GM19397 (cell line): ENCODE measurements around the gene CNTFR.
A peak's percentile ranks its signal among the peaks of the same experiment; 100 is the strongest.
"Not testable (repeated sequence)": the region's sequence is repeated elsewhere in the genome, so short reads cannot be mapped to it uniquely, and the experiment has no call there.

ENCODE experiments used
- ATAC-seq: cut with Tn5 transposase; IDR thresholded peaks from one replicate; pipeline ENCODE4 v1.9.1; 2021; ENCODE audit warnings: mild to moderate bottlenecking, moderate library complexity; ENCODE audit not compliant: unreplicated experiment

The CNTFR gene, protein sequence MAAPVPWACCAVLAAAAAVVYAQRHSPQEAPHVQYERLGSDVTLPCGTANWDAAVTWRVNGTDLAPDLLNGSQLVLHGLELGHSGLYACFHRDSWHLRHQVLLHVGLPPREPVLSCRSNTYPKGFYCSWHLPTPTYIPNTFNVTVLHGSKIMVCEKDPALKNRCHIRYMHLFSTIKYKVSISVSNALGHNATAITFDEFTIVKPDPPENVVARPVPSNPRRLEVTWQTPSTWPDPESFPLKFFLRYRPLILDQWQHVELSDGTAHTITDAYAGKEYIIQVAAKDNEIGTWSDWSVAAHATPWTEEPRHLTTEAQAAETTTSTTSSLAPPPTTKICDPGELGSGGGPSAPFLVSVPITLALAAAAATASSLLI

DNA sequence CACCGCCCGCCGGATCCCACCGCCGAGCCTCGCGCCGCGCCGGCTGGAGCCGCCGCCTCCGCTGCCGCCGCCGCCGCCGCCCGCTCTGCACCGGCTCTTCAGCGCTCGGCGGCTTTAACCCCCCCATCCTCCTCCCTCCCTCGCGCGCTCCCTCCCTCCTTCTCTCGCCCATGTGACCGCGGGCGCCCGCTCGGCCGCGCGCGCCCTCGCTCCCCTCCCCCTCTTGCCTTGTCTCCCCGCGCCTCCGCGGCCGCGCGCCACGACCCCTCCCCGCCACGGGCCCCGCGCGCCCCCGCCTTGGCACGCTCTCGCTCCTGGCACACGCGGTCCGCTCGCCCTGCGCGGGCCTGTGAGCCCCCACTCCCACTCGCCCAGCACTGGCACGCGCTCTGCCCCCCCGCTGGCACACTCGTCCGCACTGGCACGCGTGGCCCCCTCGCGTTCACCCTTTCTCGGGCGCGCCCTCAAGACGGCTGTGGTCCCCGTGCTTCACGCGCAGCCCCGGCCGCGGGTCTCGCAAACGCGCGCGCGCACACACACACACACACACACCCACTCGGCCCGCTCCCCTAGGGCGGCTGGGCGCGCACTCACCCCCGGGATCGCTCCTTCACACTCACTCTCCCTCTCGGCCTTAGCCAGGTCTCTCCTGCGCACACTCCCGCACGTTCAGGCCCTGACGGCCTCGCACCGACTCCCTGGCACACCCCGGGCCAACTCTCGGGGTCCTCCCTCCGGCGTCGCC, at the start of gene CNTFR:
Gene CNTFR (minus strand): TSS at position 89 of the 745 bp plus-strand sequence. CDS start 20,743 bp downstream, outside the sequence.
- ATAC-seq, result no peak

- ATAC-seq, result not testable (repeated sequence)
Observed at GRCh38 chr9:34639322-34639721, 49.8 kb upstream of the CNTFR start.

GRCh38 chr9:34638138-34638445, 48.6 kb upstream of the CNTFR start:
- no peak for ATAC-seq

- peak; percentile 89 for ATAC-seq
Observed at GRCh38 chr9:34637356-34638137, 48.0 kb upstream of the CNTFR start, which contains the start of gene SIGMAR1. SIGMAR1 (minus strand) TSS chr9:34637787; CDS start chr9:34637697, 90 bp downstream.

- ATAC-seq, result no peak
Observed at GRCh38 chr9:34636791-34637355, 47.3 kb upstream of the CNTFR start.

DNA sequence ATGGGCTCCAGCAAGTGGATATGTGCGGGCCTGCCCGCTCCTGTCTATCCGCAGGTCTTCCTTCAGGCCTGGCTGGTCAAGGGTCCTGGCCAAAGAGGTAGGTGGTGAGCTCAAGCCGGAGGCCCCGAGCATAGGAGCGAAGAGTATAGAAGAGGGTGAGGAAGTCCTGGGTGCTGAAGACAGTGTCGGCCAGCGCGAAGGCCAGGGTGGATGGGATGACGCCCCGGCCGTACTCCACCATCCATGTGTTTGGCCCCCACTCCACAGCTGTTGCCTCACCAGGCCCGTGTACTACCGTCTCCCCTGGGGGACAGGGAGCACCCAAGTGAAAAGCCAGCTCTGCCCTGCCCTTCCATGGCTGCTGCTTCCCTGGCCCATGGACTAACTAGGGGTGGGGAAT, 46.0 kb upstream of the CNTFR start:
- ATAC-seq, result no peak

DNA sequence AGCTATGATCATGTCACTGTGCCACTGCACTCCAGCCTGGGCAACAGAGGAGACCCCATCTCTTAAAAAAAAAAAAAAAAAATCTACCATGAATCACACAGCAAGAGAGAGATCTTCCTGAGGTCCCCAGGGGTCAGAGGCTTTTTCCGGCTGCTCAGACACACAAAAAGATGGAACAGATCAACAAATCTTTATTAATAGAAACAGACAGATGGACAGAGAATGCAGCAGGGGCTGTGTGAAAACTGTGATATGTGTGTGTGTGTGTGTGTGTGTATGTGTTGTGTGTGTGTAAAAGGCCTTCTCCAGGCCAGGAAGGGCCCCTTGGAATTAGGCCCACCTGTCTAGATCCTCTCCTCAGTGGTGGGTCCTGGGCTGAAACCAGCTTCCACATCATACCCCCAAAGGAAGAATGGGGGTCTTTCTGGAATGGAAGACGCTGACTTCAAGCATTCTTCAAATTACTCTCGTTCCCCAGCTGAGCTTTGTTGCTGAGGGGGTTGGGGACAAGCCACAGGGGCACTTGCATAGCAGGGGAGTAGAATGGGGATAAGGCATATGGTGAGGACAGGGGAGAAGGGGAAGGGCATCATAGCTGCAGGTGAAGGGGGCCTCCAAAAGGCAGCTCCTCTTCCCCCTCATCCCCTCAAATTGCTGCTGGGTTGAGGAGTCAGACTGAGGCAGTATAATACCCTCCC, 45.2 kb upstream of the CNTFR start:
- no peak for ATAC-seq

DNA sequence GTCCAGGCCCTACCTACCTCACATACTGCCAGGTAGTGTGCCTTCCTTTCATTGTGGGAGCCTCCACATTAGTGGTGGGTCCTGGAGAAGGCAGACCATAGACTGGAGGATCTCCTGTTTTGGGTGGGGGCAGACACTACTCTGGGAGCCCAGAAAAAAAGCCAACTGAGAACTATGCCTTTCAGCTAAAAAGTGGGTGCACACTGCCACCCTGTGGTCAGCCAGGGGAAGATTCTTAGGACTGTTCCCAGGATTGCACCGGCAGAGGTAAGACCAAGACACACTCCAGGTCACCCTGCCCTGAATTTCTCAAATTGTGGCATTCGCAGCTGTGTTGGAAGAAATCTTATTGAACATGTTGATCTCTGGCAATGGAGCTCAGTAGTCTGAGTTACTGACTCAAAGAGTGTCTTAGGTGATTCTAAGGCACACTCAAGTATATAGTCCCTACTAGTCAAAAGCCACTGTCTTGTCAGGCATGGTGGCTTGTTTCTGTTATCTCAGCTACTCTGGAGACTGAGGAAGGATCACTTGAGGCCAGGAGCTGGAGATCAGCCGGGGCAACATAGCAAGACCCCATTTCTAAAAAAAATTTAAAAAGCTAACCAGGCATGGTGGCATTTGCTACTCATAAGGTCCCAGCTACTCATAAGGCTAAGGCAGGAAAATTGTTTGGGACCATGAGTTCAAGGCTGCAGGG, 44.5 kb upstream of the CNTFR start:
- no peak for ATAC-seq

DNA sequence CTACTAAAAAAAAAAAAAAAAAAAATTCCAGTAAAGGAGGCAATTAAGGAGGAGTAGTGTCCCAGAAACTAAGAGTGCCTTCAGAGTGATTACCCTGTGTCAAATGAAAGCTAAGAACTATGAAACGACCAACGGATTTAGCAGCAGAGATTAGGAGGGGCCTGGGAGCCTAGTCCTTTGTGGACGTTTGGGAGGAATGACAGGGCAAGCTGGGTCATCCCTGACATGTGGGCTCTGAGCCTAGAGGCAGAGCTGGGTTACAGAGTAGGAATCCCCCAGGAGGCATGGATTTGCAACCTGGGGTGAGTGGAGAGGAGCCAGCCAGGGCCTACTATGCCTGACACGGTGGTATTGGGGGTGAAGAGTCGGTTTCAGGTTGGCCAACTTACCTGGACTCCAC, 43.6 kb upstream of the CNTFR start:
- no peak for ATAC-seq

DNA sequence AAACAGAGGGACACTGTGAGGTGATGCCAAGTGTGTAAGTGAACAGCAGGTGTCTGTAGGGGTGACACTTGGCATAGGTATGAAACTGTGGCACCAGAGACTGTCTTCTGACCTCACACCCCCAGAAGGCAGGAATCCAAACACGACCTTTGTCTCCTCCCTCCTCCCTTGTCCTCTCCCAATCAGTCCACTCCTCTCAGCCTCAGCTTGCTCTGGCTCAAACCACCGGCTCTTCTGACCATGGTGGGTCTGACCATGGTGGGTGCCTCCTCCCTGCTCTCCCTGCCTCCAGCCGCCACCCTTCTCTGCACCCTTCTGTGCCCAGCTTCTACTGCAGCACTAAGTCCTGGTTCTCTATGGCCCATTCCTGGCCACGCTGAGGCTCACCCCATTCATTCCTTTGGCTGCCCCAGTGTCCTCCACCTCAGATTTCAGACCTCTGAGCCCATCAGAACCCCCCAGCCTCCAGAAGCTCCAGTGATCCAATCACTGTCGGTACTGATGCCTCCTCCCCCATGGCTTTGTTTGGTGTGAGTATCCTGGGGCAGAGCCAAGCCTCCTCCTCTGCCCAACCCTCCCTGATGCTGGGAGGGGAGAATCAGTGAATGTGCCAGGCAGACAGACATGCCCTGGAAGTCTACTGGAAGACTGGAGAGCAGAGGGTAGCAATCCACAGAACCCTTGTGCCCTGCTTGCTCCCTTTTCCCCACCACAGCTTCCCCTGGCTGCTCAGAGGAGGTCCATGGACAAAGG, 41.1 kb upstream of the CNTFR start:
- no peak for ATAC-seq

DNA sequence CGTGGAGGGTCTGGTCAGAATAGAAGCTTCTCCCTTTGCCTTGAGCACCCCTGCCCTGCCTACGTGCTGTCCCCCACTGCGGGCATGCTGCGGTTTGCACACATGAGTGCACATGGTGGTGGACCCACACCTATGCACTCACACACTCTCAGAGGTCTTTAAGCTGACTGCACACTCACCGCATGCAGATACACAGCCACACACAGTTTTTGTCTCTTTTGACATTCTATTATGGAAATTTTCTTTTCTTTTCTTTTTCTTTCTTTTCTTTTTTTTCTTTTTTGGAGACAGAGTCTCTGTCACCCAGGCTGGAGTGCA, 39.9 kb upstream of the CNTFR start:
- no peak for ATAC-seq

- no peak for ATAC-seq
Observed at GRCh38 chr9:34628656-34629490, 39.3 kb upstream of the CNTFR start, which contains the start of gene ARID3C. ARID3C (minus strand) TSS chr9:34629066; CDS start chr9:34628014, 1,052 bp downstream.

DNA sequence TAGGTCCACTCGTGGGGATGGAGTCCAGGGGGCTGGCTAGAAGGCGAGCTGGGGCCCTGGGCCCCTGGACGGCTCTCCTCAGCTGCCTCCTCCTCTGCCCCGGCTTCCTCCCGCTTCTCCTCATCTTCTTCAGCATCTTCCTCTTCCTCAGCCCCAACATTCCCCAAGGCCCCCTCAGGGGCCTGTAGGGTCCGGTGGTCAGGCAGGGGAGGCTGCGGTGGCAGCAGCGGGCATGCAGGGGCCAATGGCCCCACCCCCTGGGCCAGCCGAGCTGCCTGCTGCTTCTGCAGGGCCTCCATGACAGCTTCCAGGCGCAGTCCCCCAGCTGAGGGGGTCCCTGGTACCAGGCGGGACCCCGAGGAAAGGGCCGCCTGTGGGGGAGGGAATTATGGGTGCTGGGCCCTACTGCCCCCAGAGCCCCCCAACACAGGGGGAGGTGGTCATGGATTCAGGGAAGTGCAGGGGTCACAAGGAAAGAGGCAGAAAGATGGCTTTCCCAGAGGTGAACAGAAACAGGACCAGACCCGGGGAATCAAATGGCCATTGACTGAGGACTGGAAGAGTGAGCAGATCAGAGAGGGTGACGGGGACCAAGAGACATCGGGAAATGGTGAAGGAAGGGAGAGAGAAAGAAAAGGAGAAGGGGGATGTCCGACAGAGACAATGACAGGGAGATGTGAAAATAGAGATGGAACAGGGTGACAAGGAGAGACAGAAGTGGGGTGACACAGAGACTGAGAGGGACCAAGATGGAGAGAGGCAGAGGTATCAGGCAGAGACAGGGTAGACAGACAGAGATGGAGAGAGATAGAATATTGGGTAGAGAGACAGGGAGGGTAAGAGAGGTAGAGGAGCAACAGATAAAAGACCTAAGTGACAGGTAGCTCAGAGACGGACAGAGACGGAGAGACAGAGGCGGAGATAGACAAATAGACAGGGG, 38.5 kb upstream of the CNTFR start:
- ATAC-seq, result no peak

DNA sequence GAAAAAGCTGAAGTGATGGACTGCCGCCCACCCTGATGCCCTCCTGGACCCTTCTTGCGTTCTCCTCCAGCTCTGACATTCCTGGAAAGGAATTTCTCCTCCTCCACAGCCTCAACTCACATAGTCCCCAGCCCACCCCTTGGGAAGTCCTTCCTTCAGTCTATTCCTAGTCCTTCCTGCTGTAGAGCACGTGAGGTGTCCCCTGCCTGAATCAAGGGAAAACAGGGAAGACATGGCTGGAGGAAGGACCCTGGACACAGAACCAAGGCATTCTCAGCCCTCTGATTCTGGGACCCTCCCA, 35.6 kb upstream of the CNTFR start:
- no peak for ATAC-seq

GRCh38 chr9:34624475-34625185, 35.1 kb upstream of the CNTFR start:
- no peak for ATAC-seq

GRCh38 chr9:34623374-34624235, 34.1 kb upstream of the CNTFR start:
- ATAC-seq, result no peak
